Heart left ventricle (tissue), 13 donors: ENCODE data around the gene BTBD1.
A peak's percentile ranks its signal among the peaks of the same experiment; 100 is the strongest.

Experiments
- POLR2A ChIP-seq, 2 donors: fragments of 450-650 bp; IDR thresholded peaks; one replicate each; pipeline ENCODE4 v1.6.1; 2017; ENCODE audit warnings: antibody characterized with exemption in 2 of 2, mild to moderate bottlenecking in 2 of 2, moderate library complexity in 2 of 2
- TF ChIP-seq, protein P1 (sequence below), 12 donors: fragments of 200-600 bp; sonication (generic) in 4 of 12; IDR thresholded peaks; one replicate each; pipeline versions ENCODE4 v1.5.0 to v1.8.0; 2018 to 2022; ENCODE audit warnings: antibody characterized with exemption in 12 of 12, mild to moderate bottlenecking in 5 of 12
- donor health status: ischemic (EF 13 %, LVEDD 7.1; RV severe dilation, severe dysfunction).
- donor health status: DM: no; HTN: yes; CAD: no.
- donor health status: DM: no; HTN: no; CAD: no.
- donor health status: ischemic (EF 25% LVEDD 6.9; RV normal size, moderate dysfunction).
- donor health status: ischemic (EF 25% LVEDD 5.7; RV mildly dilated, moderate dysfunction).
- donor health status: ischemic (EF 35%, LVEDD 5.7; RV mildly dilated, moderate dysfunction).
- donor health status: nonischemic (EF 11% LVEDD 7.7; RV severe dilation, severe dysfunction).
- donor health status: DM: yes; HTN: yes; CAD: no.
- donor health status: PGD.
- donor health status: ischemic (EF 29% LVEDD 5.4; RV normal size, mild dysfunction).
- donor health status: nonischemic (EF 23%, LVEDD 6.1; RV moderate dilation, normal function).

DNA sequence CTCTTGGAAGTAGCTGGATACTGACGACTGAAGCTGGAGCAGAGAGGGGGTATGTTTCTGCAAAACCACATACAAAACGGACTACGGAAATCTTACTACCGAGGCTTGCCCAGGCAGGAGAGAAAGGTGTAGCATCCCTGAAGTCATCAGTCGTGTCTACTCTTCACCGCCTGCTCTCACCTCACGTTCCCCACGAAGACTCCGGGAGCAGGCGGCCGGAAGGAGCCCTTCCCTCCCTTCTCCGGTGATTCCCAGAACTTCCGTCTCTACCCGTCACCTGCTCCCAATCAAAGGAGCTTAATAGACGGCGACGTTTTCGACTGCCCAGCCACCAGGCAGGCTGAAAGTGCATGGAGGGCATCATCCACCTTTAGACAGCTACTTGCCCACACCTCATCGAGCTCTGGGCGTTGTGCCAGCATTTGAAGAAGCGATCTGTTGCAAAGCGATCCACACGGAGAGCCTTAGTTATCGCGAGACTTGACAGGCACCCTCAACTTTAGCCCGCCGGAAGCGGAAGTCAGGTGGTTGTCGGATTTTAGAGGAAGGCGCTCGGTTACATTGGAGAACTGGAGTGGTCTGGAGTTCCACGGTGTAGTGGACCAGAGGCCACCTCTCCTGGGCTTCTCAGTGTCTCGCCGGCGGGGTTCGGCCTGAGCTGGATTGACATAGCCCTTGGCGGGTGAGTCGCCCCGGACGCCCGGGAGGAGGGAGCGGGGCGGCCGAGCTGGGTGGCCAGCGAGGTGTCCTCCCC, 81.2 kb downstream of the BTBD1 start, which contains the start of gene RAMAC:
- peak in 1 of 2 donors; percentile 49 for TF ChIP-seq POLR2A (IDR thresholded peaks at IDR 0.05)
- TF ChIP-seq, protein P1, sequence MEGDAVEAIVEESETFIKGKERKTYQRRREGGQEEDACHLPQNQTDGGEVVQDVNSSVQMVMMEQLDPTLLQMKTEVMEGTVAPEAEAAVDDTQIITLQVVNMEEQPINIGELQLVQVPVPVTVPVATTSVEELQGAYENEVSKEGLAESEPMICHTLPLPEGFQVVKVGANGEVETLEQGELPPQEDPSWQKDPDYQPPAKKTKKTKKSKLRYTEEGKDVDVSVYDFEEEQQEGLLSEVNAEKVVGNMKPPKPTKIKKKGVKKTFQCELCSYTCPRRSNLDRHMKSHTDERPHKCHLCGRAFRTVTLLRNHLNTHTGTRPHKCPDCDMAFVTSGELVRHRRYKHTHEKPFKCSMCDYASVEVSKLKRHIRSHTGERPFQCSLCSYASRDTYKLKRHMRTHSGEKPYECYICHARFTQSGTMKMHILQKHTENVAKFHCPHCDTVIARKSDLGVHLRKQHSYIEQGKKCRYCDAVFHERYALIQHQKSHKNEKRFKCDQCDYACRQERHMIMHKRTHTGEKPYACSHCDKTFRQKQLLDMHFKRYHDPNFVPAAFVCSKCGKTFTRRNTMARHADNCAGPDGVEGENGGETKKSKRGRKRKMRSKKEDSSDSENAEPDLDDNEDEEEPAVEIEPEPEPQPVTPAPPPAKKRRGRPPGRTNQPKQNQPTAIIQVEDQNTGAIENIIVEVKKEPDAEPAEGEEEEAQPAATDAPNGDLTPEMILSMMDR (IDR thresholded peaks at IDR 0.05), result no peak
